HCT116 (cell line): ENCODE data around the gene SCO1. TPM values are rescaled to one million over a fixed set of nuclear protein-coding genes. Genes with fewer than 3 reads are reported as not detected.

Source experiments
- ATAC-seq: fragments of 200-7000 bp; cut with Tn5 transposase; 2 replicates; pipeline ENCODE4 v1.9.1; 2020; ENCODE audit warnings: mild to moderate bottlenecking, moderate library complexity
- BruUV-seq: library from RNA; stranded (reverse); fragments of 400-500 nt; replicated peaks from 2 replicates; lab custom pipeline; 2021; lab: Mats Ljungman, UMichigan
- CTCF ChIA-PET: fragments of 300-600 bp; sonication (Branson Sonifier 250); formaldehyde crosslinking; loops from one replicate; lab custom pipeline; 2021; ENCODE audit warnings: antibody characterized with exemption; lab: Charles Lee
- POLR2A ChIA-PET: fragments of 300-600, 350-600 bp; sonication (Branson Sonifier 250); formaldehyde crosslinking; loops from one replicate; lab custom pipeline; 2021; ENCODE audit warnings: antibody characterized with exemption; lab: Charles Lee
- RAD21 ChIA-PET, 2 experiments: fragments of 300-600 bp; sonication (Branson Sonifier 250); formaldehyde crosslinking; loops; one replicate each; lab custom pipeline; 2023; ENCODE audit warnings: low total read pairs in 2 of 2; ENCODE audit not compliant: uncharacterized antibody in 2 of 2, unreplicated experiment in 2 of 2, low non-redundant PET in 1 of 2; lab: Charles Lee
- DNase-seq: peaks from one replicate; pipeline ENCODE4 v3.0.0-alpha.2; 2010; ENCODE audit warnings: low read depth, low spot score
- H2AFZ ChIP-seq: fragments of 200-600 bp; shearing (Covaris generic), sonication (generic); 2 replicates; pipeline ENCODE4 v1.6.1; 2017; ENCODE audit warnings: low read depth, mixed run types, mixed read lengths, antibody characterized with exemption, low read length; ENCODE audit not compliant: poor library complexity, severe bottlenecking
- H3K27ac ChIP-seq: 2 replicates; pipeline ENCODE4 v1.5.1; 2012; ENCODE audit warnings: low read depth, low read length
- H3K27me3 ChIP-seq: fragments of 200-600 bp; sonication (generic); 2 replicates; pipeline ENCODE4 v1.6.1; 2016; ENCODE audit warnings: mixed run types, low read length, mixed read lengths; ENCODE audit not compliant: insufficient read depth
- H3K36me3 ChIP-seq, 2 experiments: fragments of 200-500 bp in 1 of 2; fragments of 200-600 bp in 1 of 2; sonication (Bioruptor generic) in 1 of 2; sonication (generic) in 1 of 2; 2 replicates each; pipeline versions ENCODE4 v1.5.1 to v1.6.1; 2014 to 2016; ENCODE audit warnings: low read length in 2 of 2, inconsistent platforms in 1 of 2, mixed read lengths in 1 of 2, mixed run types in 1 of 2; ENCODE audit not compliant: insufficient read depth in 2 of 2, control insufficient read depth in 1 of 2
- H3K4me1 ChIP-seq, 2 experiments: fragments of 200-600 bp in 1 of 2; sonication (generic) in 1 of 2; 2 replicates each; pipeline versions ENCODE4 v1.5.1 to v1.6.1; 2012 to 2017; ENCODE audit warnings: low read length in 2 of 2, inconsistent platforms in 1 of 2, mild to moderate bottlenecking in 1 of 2, mixed read lengths in 1 of 2, mixed run types in 1 of 2, moderate library complexity in 1 of 2; ENCODE audit not compliant: insufficient read depth in 2 of 2, control insufficient read depth in 1 of 2
- H3K4me2 ChIP-seq: fragments of 200-600 bp; sonication (generic); 2 replicates; pipeline ENCODE4 v1.6.1; 2017; ENCODE audit warnings: mixed run types, low read length, mixed read lengths
- H3K4me3 ChIP-seq, 2 experiments: fragments of 200-600 bp in 1 of 2; sonication (generic) in 1 of 2; replicated peaks in 1 of 2; 2 replicates each; pipeline ENCODE4 v1.5.1; 2011 to 2016; ENCODE audit warnings: low read length in 2 of 2, control low read depth in 1 of 2, low read depth in 1 of 2, mild to moderate bottlenecking in 1 of 2, mixed read lengths in 1 of 2, mixed run types in 1 of 2
- H3K79me2 ChIP-seq: fragments of 200-600 bp; sonication (generic); 2 replicates; pipeline ENCODE4 v1.6.1; 2017; ENCODE audit warnings: mild to moderate bottlenecking, mixed run types, low read length, moderate library complexity, mixed read lengths; ENCODE audit not compliant: insufficient read depth
- H3K9ac ChIP-seq: fragments of 200-600 bp; sonication (generic); 2 replicates; pipeline ENCODE4 v1.6.1; 2016; ENCODE audit warnings: low read length, mixed read lengths
- H3K9me2 ChIP-seq: fragments of 200-600 bp; sonication (generic), shearing (Covaris generic); 2 replicates; pipeline ENCODE4 v1.6.1; 2017; ENCODE audit warnings: mixed run types, mild to moderate bottlenecking, moderate library complexity; ENCODE audit not compliant: insufficient read depth
- H3K9me3 ChIP-seq, 2 experiments: fragments of 200-500 bp in 1 of 2; fragments of 200-600 bp in 1 of 2; sonication (Bioruptor generic) in 1 of 2; sonication (generic) in 1 of 2; 2 replicates each; pipeline ENCODE4 v1.6.1; 2014 to 2017; ENCODE audit warnings: low read length in 2 of 2, mixed read lengths in 2 of 2, inconsistent platforms in 1 of 2, low read depth in 1 of 2, mild to moderate bottlenecking in 1 of 2, mixed run types in 1 of 2, moderate library complexity in 1 of 2; ENCODE audit not compliant: control insufficient read depth in 1 of 2, insufficient read depth in 1 of 2
- H4K20me1 ChIP-seq: fragments of 200-600 bp; sonication (generic), shearing (Covaris generic); 2 replicates; pipeline ENCODE4 v1.6.1; 2017; ENCODE audit warnings: mixed run types, mild to moderate bottlenecking, moderate library complexity; ENCODE audit not compliant: insufficient read depth
- CBX3 ChIP-seq: IDR thresholded peaks from 2 replicates; pipeline ENCODE4 v1.6.1; 2012; ENCODE audit warnings: low read depth
- CEBPB ChIP-seq: IDR thresholded peaks from 2 replicates; pipeline ENCODE4 v1.6.1; 2012; ENCODE audit warnings: low read depth
- EZH2 ChIP-seq: fragments of 200-600 bp; sonication (generic); IDR thresholded peaks from 2 replicates; pipeline ENCODE4 v1.6.1; 2017; ENCODE audit warnings: antibody characterized with exemption, mixed run types
- RAD21 ChIP-seq: IDR thresholded peaks from 2 replicates; pipeline ENCODE4 v1.6.1; 2012; ENCODE audit warnings: low read depth, mild to moderate bottlenecking
- ZNF274 ChIP-seq: fragments of 200-500 bp; sonication (Bioruptor generic); IDR thresholded peaks from 2 replicates; pipeline ENCODE4 v1.6.1; 2014; ENCODE audit warnings: mild to moderate bottlenecking, low read depth, low read length, inconsistent platforms
- intact Hi-C: fragments of 100-400 bp; cut with micrococcal nuclease; formaldehyde crosslinking; loops from 2 replicates; pipeline ENCODE4 v1.10.0; 2022
- total RNA-seq: library from RNA; stranded (reverse); gene quantifications from one replicate; pipeline ENCODE4 v1.2.1, GENCODE V29; 2021; ENCODE audit not compliant: unreplicated experiment
- TF ChIP-seq, protein P1 (sequence below), 3 experiments: fragments of 200-600 bp in 1 of 3; sonication (generic) in 1 of 3; IDR thresholded peaks in 2 of 3; conservative IDR thresholded peaks in 1 of 3; 2 replicates each; pipeline ENCODE4 v1.5.1; 2012 to 2017; ENCODE audit warnings: low read depth in 2 of 3, low read length in 2 of 3, antibody characterized with exemption in 1 of 3, borderline replicate concordance in 1 of 3, control low read depth in 1 of 3, mild to moderate bottlenecking in 1 of 3, mixed read lengths in 1 of 3, mixed run types in 1 of 3, moderate library complexity in 1 of 3; ENCODE audit not compliant: insufficient read depth in 1 of 3

The SCO1 gene
- total RNA-seq, 1 experiment from 2014 or later = 35.8 TPM

DNA sequence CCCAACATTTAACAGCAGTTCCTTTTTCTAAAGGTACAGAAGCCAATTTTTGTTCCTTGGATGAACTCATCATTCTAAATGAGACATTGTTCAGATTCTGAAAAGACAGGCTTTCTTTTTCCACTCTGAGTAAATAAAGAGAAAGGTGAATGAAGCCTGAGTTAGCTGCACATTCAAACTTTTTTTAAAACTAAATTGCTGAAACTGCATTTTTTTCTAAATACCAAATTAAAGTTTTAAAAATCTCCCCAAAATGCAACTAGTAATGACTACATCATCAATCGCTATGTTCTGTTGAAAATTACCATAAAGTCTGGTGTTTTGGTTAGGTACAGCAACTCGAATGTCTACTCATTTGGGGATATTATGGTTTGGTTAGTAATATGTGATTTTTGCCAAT, 9.8 kb downstream of the SCO1 start:
- DNase-seq (no peak), ATAC-seq (no peak)
- no peak overlapping the region for H3K9ac ChIP-seq
- H4K20me1 ChIP-seq = no peaks in the 10 kb centered on the region
- H3K4me3 ChIP-seq = no peak overlapping the region
- no TSS peak for BruUV-seq
- H3K9me3 ChIP-seq = no peaks in the 10 kb centered on the region
- peaks cover 57 to 58% of the 10 kb centered on the region in 2 experiments for H3K36me3 ChIP-seq
- H3K4me1 ChIP-seq = no peaks in the 10 kb centered on the region; a peak in 1 of 4 replicates
- no peaks in the 10 kb centered on the region for H3K9me2 ChIP-seq
- H3K27me3 ChIP-seq = no peaks in the 10 kb centered on the region
- ChIA-PET RAD21 (no interaction called here), CTCF (no interaction called here), POLR2A (no interaction called here)
- peaks cover 91% of the 10 kb centered on the region for H3K79me2 ChIP-seq
- intact Hi-C loops = no loop called here
- H2AFZ ChIP-seq = no peak overlapping the region
- TF ChIP-seq CBX3 = no peak
- TF ChIP-seq EZH2 = no peak
- no peak for TF ChIP-seq ZNF274
- no peak overlapping the region for H3K4me2 ChIP-seq
- no peak overlapping the region for H3K27ac ChIP-seq

DNA sequence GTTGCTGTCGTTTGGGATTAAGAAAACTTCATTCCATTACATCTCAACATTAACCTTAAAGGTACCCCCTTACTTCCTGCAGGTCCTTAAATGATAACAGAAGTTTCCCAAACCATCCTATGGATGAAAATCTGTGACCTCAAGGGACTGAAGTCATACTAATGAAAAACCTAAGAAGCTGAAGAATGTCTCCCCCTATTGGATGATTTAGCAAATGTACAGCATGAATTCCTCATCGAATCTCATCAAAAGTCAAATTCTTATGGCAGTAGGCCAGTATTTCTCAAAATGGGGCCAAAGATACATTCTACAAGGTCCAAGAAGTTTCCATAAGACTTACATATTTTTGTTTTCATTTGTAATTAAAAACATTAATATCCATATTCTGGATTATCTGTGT, 13.5 kb downstream of the SCO1 start:
- POLR2A ChIA-PET = no interaction called here
- DNase-seq (peak; percentile 28), ATAC-seq (peak; percentile 67; the same call in 1 of the 2 replicates)
- Histone ChIP-seq H3K27ac (no peak overlapping the region), H3K9me3 (no peaks in the 10 kb centered on the region), H2AFZ (no peak overlapping the region), H4K20me1 (no peaks in the 10 kb centered on the region), H3K4me3 (no peak overlapping the region), H3K9me2 (no peaks in the 10 kb centered on the region), H3K9ac (no peak overlapping the region), H3K27me3 (no peaks in the 10 kb centered on the region), H3K4me1 (no peaks in the 10 kb centered on the region), H3K36me3 (peaks cover 53 to 56% of the 10 kb centered on the region in 2 experiments), H3K4me2 (no peak overlapping the region), H3K79me2 (peaks cover 61% of the 10 kb centered on the region)
- CTCF ChIA-PET = interaction anchor here (0.5 to 1.7 kb wide), 6 partner anchors 10 to 66 kb away, joined by 4 to 6 read pairs (median 4); no protein-coding TSS in a partner anchor
- RAD21 ChIA-PET = no interaction called here
- intact Hi-C loops = loop anchor here (5.0 kb wide), 1 partner anchor 387 kb away; no protein-coding TSS in a partner anchor
- BruUV-seq = no TSS peak
- TF ChIP-seq RAD21 (peak; percentile 31; the same call in 1 of the 2 replicates), CEBPB (no peak)
- TF ChIP-seq, protein P1, sequence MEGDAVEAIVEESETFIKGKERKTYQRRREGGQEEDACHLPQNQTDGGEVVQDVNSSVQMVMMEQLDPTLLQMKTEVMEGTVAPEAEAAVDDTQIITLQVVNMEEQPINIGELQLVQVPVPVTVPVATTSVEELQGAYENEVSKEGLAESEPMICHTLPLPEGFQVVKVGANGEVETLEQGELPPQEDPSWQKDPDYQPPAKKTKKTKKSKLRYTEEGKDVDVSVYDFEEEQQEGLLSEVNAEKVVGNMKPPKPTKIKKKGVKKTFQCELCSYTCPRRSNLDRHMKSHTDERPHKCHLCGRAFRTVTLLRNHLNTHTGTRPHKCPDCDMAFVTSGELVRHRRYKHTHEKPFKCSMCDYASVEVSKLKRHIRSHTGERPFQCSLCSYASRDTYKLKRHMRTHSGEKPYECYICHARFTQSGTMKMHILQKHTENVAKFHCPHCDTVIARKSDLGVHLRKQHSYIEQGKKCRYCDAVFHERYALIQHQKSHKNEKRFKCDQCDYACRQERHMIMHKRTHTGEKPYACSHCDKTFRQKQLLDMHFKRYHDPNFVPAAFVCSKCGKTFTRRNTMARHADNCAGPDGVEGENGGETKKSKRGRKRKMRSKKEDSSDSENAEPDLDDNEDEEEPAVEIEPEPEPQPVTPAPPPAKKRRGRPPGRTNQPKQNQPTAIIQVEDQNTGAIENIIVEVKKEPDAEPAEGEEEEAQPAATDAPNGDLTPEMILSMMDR (IDR thresholded peaks at IDR 0.05 in 2 of 3, conservative IDR thresholded peaks at IDR 0.05 in 1 of 3; ENCODE audit: borderline replicate concordance in 1 of 3, insufficient read depth in 1 of 3, low read depth in 2 of 3, low read length in 2 of 3) = peak; percentile 20 to 74 (median 62); a peak in 5 of 6 replicates
